Measurements from ENCODE around the gene LEMD2.
A peak's percentile ranks its signal among the peaks of the same experiment; 100 is the strongest.

LEMD2 gene

GRCh38 chr6:33754222-33754621, 34.7 kb downstream of the LEMD2 start:
- no peak for DNase-seq

DNA sequence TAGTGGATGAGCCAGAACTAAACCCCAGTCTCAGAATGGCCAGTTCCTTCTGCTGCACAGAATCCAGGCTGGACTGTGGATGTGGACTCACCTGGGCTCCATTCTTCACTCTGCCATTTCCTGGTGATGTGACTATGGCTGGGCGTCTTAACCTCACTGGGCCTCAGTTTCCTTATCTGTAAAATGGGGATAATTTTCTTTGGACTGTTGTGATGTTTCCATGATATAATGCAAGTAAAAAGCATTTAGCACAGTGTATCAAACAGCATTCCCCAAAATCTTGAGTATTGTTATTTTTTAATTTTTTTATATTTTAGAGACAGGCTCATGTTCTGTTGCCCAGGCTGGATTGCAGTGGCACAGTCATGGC, 36.3 kb downstream of the LEMD2 start:
- DNase-seq, result no peak

GRCh38 chr6:33751771-33752645, 36.9 kb downstream of the LEMD2 start:
- peak; percentile 68 for DNase-seq

DNA sequence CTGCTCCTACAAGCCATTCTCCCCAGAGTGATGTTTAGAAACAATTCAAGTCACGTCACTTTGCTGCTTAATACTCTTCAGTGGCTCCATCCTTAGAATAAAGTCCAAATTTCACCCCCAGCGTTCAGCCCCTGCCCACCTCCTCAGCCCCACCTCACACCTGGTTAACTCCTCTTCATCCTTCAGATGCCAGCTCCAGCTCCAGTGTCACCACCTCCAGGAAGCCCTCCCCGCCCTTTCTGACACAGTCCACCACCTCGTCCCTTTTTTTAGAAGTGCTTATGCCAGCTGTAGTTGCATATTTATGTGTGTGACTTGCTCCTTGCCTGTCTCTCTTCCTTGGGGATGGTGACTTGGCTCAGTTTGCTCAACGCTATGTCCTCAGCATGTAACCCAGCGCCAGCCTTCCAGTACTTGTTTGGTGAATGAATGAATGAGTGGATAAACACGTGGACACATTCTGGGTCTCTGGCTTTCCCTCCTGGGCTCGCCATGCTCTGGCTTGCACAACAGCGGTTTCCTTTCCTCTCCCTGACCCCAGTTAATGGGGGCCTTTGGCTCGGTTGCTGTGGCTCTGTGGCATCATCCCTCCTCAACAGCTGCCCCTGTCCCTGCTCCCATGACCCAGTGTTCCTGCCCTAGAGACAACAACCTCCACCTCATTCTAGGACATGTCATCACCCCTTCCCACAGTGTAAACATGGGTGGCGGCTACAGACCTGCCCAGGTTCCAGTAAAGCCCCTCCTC, 38.5 kb downstream of the LEMD2 start:
- no peak for DNase-seq

GRCh38 chr6:33749401-33749800, 39.5 kb downstream of the LEMD2 start:
- DNase-seq, result no peak

DNA sequence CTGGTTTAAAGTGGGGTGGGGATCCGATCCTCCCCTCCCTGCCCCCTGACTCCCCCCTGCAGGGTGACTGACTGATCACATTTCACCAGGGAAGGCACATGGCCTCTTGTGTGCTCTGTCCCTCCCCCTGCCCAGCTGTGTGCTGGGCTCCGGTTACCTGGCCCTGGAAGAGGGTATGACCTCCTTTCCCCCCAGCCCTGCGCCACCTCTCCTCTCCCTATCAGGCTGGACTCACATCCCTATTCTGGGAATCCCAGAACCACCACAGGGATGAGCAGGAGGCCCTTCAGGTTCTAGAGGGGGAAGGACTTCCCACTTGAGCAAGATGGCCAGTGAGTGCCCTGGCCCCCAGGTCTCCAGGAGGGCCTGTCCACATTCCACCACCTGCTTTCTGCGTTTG, 40.1 kb downstream of the LEMD2 start:
- no peak for DNase-seq

GRCh38 chr6:33747823-33748222, 41.1 kb downstream of the LEMD2 start:
- DNase-seq, result peak; percentile 22

GRCh38 chr6:33746651-33747100, 42.3 kb downstream of the LEMD2 start, which contains the start of gene IP6K3:
Gene IP6K3, minus strand, starts transcription at chr6:33746905. Its CDS starts 11,429 bp downstream, at chr6:33735476.
- DNase-seq, result no peak

DNA sequence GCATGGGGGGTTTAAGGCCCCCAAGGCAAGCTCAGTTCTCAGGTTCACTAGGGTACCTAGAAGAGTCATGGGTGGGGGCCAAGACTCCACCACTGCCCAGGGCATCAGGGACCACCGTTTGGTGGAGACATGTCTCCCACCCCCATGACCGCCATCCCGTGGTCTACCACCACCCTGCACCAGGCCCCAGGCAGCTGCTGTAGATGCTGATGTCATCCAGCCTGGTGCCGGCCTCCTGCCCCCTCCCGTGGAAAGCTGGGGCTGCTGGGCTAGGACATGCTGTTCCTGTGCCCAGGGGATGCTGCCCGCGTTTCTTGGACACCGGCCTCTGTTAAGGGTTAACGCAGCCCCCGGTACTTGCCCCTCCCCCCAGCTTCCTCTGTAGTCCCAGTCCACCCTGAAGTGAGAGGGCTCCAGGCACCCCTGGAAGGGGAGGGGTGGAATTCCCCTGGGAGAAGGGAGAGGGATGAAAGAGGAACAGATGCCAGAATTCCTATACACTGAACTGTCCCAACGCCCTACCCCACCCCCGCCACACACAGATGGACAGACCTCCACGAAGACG, 42.8 kb downstream of the LEMD2 start:
- DNase-seq, result peak; percentile 51

DNA sequence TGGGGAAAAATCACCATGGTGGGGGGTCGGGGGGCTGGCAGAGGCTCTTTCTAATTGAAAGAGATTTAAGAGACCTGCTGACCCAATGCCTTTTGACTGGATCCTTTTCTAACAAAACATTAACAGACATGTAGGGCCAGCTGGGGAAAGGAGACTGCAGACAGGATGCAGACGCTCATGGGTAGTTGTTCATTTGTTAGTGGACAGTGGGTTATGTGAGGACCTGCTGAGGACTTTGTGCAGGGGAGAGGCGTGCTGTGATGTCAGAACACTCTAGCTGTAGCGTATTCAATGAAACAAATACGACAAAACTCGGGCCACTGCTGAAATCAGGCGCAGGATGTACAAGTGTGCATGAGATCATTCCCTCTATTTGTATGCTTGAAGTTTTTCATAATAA, 43.4 kb downstream of the LEMD2 start:
- no peak for DNase-seq

GRCh38 chr6:33744895-33745546, 43.9 kb downstream of the LEMD2 start:
- peak; percentile 80 for DNase-seq

DNA sequence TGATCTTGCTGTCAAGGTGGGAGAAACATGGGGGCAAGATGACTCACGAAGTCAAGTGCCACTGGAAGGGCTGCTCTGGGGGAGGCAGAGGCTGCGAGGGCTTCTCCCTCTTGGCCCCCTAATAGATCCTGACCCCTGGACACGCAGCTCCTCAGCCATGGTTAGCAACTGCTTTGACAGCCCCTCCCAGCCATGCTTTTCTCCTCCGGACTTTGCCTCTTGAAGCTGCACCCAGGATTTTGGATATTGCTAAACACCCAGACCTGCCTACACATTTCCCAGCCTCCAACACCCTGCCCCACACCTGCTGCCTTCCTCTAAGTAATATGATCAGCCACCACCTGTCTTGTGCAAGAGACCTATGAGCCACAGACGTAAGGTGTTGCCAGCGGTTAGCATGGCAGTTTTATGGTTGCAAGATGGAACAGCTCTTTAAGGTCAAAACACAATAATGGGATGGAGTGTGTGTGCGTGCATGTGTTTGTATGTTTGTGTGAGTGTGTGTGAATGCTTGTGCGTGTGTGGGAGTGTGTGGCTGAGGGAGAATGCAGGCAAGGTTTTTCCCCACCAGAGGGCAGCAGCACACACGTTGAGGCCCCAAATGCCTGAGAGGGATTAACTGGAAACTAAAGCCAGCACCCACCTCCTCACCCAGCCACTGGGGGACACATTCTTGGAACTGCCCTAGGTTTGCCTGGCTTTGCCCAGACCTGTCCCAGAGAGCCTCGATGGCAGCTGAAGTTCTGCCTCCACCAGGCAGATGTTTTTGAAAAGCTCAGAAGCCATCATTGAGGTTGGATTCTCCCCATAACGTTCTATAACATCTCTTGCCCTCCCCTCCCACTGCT, 44.7 kb downstream of the LEMD2 start:
- peak; percentile 89 for DNase-seq

GRCh38 chr6:33742837-33743236, 46.1 kb downstream of the LEMD2 start:
- peak; percentile 44 for DNase-seq

DNA sequence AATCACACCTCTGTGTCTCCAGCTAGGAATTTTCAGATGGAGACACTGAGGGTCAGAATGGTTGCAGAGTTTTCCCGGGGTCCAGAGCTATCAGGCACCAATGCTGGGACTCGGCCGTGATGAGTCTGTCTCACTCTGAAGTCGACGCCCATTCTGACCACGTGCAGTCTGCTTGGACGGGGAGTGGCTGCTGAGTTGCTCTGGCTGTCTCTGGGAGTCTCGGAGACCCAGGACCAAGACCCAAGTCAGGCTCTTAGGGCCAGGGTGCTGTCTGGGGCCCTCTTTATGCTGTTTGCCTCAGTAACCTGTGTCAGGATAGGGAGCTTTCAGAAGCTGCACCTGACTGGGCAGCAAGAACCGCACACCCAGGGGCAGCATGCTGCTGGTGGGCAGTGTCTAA, 46.8 kb downstream of the LEMD2 start:
- DNase-seq, result no peak

GRCh38 chr6:33740794-33741193, 48.1 kb downstream of the LEMD2 start:
- DNase-seq, result no peak

- peak; percentile 13 for DNase-seq
Measured at GRCh38 chr6:33740204-33740608, 48.7 kb downstream of the LEMD2 start.

- DNase-seq, result no peak
Measured at GRCh38 chr6:33739571-33739970, 49.4 kb downstream of the LEMD2 start.

DNA sequence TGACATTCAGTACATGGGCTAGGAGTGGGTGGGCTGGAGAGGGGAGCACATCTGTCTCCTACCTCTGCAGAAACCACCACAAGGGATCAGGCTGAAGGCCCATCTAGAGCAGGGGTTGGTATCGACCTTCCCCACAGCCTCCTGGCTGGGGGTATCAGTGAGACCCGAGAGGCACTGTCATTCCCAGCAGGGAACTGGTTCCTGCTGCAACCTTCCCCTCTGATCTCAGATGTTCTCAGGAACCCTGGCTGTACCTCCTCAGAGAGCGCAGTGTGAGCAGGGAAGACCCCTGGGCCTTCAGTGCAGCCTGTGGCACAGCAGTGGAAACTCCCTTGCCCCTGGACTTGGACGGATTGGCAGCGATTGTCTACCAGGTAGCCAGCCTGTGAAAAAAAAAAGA, 50.1 kb downstream of the LEMD2 start:
- no peak for DNase-seq

DNA sequence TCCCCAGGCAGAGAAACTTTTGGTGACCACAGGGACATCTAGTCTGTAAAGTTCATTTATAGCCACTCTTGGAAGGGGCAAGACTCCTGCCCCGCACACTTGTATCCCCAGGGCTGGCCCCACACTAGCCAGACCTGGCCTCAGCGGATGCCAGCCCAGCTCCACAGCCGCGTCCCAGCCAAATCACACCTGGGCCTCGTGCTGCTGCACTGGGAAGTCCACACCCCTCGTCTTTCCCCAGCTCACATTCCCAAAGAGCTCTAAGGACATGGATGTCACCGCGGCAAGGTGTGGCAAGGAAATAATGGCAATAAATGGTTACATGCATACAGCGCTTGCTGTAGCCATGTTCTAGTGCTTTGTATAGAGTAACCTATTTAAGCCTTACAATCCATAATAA, 50.8 kb downstream of the LEMD2 start:
- no peak for DNase-seq

- no peak for DNase-seq
Measured at GRCh38 chr6:33737267-33738026, 51.5 kb downstream of the LEMD2 start.

GRCh38 chr6:33735216-33735615, 53.7 kb downstream of the LEMD2 start:
- DNase-seq, result no peak

GRCh38 chr6:33733709-33734007, 55.3 kb downstream of the LEMD2 start:
- DNase-seq, result no peak
